GM12872 (cell line): ENCODE measurements around the gene C19orf47.

Source experiments
- TF ChIP-seq, protein P1 (sequence below): IDR thresholded peaks from 3 replicates; pipeline ENCODE4 v1.5.1; 2011; ENCODE audit warnings: low read depth, mild to moderate bottlenecking, low read length, moderate library complexity; ENCODE audit not compliant: insufficient read depth

The C19orf47 gene

DNA sequence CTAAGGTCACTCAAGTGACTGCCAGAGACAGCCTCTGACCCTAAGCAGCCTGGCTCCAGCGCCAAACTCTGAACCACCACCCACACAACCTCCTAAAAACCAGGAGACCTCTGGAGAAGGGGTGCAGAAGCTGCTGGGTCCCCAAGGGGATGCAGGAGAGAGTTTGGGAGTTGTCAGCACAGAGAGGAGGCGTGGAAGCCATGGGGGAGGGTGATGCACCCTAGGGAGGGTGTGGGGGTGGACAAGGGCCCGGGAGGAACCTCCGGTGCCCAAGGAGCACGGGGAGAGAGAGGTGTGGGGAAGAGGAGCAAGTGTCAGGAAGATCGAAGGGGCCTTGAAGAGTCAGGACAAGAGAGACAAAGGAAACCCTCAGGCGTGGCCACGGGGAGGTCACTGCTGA lies 43.9 kb upstream of the C19orf47 start:
- TF ChIP-seq, protein P1, sequence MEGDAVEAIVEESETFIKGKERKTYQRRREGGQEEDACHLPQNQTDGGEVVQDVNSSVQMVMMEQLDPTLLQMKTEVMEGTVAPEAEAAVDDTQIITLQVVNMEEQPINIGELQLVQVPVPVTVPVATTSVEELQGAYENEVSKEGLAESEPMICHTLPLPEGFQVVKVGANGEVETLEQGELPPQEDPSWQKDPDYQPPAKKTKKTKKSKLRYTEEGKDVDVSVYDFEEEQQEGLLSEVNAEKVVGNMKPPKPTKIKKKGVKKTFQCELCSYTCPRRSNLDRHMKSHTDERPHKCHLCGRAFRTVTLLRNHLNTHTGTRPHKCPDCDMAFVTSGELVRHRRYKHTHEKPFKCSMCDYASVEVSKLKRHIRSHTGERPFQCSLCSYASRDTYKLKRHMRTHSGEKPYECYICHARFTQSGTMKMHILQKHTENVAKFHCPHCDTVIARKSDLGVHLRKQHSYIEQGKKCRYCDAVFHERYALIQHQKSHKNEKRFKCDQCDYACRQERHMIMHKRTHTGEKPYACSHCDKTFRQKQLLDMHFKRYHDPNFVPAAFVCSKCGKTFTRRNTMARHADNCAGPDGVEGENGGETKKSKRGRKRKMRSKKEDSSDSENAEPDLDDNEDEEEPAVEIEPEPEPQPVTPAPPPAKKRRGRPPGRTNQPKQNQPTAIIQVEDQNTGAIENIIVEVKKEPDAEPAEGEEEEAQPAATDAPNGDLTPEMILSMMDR: no peak

DNA sequence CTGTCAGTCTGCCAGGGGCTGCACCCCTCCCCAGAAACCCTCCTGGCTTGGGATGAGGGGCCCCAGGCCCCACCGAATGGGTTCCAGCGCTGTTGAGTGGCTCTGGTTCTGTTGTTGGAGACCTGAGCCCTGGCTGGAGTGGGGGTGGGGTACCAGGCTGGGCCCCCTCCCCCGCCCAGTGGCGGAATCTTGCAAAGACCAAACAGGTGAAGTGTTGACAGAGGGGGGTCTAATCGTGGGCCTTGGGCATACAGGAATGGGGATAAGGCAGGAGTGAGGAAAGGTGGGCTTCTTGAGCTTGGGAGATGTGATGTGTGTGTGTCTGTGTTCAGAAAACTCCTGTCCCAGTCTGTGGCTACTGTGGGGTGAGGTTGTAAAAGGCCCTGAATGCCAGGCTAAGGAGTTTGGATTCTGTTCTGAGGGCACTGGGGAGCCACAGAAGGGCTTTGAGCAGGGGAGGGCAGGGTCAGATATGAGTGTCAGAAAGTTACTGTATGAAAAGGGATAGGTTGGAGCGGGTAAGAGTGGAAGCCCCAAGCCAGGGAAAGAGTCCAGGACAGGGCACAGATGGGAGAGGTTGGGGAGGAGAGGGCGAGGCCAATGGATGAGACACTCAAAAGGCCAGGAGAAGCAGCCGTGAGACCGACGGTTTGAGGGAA lies 42.0 kb upstream of the C19orf47 start, which contains the start of gene HIPK4:
TSS of gene HIPK4 (minus strand) at position 98 of the 659 bp plus-strand sequence. CDS start 279 bp downstream, outside the sequence.
- TF ChIP-seq, protein P1: no peak

DNA sequence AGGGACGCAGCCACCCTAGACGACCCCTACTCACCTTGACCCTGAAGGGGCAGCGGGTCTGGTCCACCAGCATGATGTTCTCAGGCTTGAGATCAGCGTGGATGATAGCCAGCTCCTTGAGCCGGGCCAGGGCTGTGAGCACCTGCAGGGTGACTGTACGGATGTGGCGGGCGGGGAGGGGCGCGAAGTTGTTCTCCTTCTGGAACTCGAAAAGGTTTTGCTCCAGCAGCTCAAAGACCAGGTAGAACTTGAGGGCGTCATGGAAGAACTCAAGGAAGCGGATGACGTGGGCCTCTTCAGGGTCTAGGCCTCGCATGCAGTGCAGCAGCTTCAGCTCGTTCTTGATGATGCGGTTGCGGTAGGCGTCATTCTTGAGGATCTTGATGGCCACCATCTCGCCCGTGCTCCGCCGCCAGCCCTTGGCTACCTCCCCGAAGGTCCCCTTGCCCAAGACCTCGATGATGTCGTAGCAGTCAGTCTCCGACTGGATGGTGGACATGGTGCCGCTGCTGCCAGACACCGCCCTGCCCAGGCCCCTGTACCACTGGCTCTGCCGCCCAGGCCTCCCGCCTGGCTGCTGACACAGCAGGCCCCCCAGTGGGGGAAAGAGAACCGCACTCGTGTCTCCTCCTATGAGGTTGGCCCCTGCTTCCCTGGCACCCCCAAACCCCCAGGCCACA lies 41.3 kb upstream of the C19orf47 start:
- TF ChIP-seq, protein P1: no peak

DNA sequence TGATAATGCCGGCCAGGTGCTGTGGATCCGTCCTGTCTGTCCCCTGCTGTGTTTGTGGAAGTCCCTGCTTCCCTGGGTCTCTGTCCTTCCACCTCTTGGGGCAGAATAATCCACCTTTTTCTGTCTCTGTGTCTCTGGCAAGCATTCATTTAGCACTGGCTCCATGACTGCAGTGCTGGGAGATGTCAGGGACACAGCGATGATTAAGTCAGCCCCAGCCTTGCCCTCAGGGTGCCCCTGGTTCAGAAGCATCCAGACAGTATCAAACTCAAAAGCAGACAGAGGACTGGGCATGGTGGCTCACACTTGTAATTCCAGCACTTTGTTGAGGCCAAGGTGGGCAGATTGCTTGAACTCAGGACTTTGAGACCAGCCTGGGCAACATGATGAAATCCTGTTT lies 40.3 kb upstream of the C19orf47 start:
- TF ChIP-seq, protein P1: no peak

DNA sequence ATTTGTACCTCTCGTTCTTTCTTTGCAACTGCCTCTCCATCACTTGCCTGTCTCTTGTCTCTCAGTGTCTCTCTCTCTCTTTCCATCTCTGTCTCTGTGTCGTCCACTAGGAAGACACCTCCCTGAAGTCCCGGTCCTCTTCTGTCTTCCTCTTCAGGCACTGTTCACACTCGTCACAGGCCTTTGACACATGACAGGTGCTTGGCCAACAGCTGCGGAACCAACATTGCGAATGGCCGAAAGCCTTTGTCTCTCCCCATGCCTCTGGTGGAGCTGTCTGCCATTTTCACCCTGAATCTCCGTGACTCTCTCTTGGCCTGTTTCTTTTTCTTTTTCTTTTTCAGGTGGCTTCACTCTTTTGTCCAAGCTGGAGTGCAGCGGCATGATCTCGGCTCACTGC lies 39.0 kb upstream of the C19orf47 start:
- TF ChIP-seq, protein P1: no peak

DNA sequence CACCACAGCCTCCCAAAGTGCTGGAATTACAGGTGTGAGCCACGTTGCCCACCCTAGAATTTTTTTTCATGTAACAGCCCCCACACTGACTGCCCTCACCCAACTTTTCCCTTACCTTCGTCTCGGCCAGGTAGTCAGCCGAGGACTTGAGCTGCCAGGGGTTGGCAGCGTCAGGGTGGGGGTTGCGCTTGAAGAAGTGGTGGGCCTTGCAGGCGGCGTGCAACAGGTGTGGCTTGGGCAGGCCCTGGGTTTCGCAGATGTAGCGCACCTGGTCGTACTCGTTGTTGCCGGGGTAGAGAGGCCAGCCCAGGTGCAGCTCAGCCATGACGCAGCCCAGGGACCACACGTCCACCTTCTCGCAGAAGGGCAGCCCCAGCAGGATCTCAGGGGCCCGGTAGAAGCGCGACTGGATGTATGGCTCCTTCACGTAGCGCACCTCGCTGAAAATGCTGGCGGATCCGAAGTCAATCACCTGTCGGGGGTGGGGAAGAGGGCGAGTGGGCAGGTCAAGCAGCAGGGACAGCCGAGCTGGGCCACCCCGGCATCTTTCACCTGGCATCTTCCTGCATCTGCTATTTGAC lies 35.6 kb upstream of the C19orf47 start:
- TF ChIP-seq, protein P1: no peak

GRCh38 chr19:40381321-40381720 lies 33.1 kb upstream of the C19orf47 start:
- TF ChIP-seq, protein P1: no peak
